Adrenal gland (tissue), 12 donors: Measurements from ENCODE around the gene IL1RAPL1. TPM values are rescaled to one million over a fixed set of nuclear protein-coding genes. Genes with fewer than 3 reads are reported as not detected.

Experiments used
- DNase-seq, 7 donors: peaks; one replicate each; pipeline ENCODE4 v3.0.0-alpha.2; 2019 to 2020
- H3K27ac ChIP-seq, 5 donors: fragments of 200-600 bp; sonication (generic) in 4 of 5; 1 replicate in 3 of 5; 2 replicates in 2 of 5; pipeline versions ENCODE4 v1.5.1 to v1.8.0; 2016 to 2020; ENCODE audit warnings: mild to moderate bottlenecking in 1 of 5
- H3K27me3 ChIP-seq: fragments of 200-600 bp; 2 replicates; pipeline ENCODE4 v1.8.0; 2021
- H3K36me3 ChIP-seq, 2 donors: fragments of 200-600 bp; replicated peaks in 1 of 2; 1 replicate in 1 of 2; 2 replicates in 1 of 2; pipeline versions ENCODE4 v1.5.1 to v1.8.0; 2018 to 2022
- H3K4me1 ChIP-seq, 2 donors: fragments of 200-600 bp; replicated peaks in 1 of 2; 1 replicate in 1 of 2; 2 replicates in 1 of 2; pipeline versions ENCODE4 v1.5.1 to v1.8.0; 2018 to 2021
- H3K4me3 ChIP-seq, 4 donors: fragments of 200-600 bp; sonication (generic) in 3 of 4; one replicate each; pipeline ENCODE4 v1.5.1; 2016 to 2018
- H3K9me3 ChIP-seq, 3 donors: fragments of 200-600 bp; sonication (generic) in 1 of 3; replicated peaks in 1 of 3; 1 replicate in 2 of 3; 2 replicates in 1 of 3; pipeline versions ENCODE4 v1.5.1 to v1.8.0; 2016 to 2021
- CTCF ChIP-seq, 6 experiments: fragments of 450-650 bp in 4 of 6; fragments of 200-600 bp in 2 of 6; sonication (generic) in 1 of 6; IDR thresholded peaks; 1 replicate in 5 of 6; 2 replicates in 1 of 6; pipeline versions ENCODE4 v1.5.1 to v1.8.0; 2016 to 2021; ENCODE audit warnings: antibody characterized with exemption in 6 of 6, mild to moderate bottlenecking in 2 of 6, moderate library complexity in 1 of 6
- POLR2A ChIP-seq, 2 donors: fragments of 450-650 bp; IDR thresholded peaks; one replicate each; pipeline ENCODE4 v1.6.1; 2017; ENCODE audit warnings: antibody characterized with exemption in 2 of 2, mild to moderate bottlenecking in 2 of 2, moderate library complexity in 1 of 2
- WGBS, 4 donors: extraction: QIAGEN DNeasy Blood & Tissue Kit in 2 of 4; methylation state at CpG; one replicate each; pipeline versions ENCODE4 v1.1.5 to v1.1.7; 2013 to 2017; 5-methylcytosine and 5-hydroxymethylcytosine counted together
- intact Hi-C, 2 donors: fragments of 100-400 bp; cut with DNase I; formaldehyde crosslinking; loops; one replicate each; pipeline versions ENCODE4 v1.14.1 to v1.15.0; 2022 to 2023
- polyA plus RNA-seq, 3 donors: library from polyadenylated mRNA; stranded (reverse); fragments of 200-250 nt in 2 of 3; fragments of 350-450 nt in 1 of 3; fragmentation: Illumina TruSeq in 1 of 3; extraction: RNeasy Lipid Tissue Mini Kit (QIAGEN cat#74804) in 1 of 3; gene quantifications; one replicate each; pipeline ENCODE4 v1.2.3, GENCODE V29; 2013 to 2014
- total RNA-seq, 9 donors: library from RNA; depleted of rRNA in 4 of 9; stranded (reverse); fragments of >200 nt in 4 of 9; fragments of 120-200 nt in 1 of 9; fragmentation: NEBNext Ultra II Directional in 1 of 9; extraction: Animal tissue kit (Norgen Biotek cat#: 25700) in 1 of 9; gene quantifications; one replicate each; pipeline versions ENCODE4 v1.1.0 to v1.2.4, GENCODE V29; 2013 to 2023
- donor health status: healthy with polysubstance abuse.
- donor health status: Bipolar disorder and iron deficiency.
- donor health status: DM: yes; HTN: yes; CAD: no.
- donor health status: DM: no; HTN: no; CAD: no.
- donor health status: DM: no; HTN: no; CAD: no.
- donor health status: DM: yes; HTN: yes; CAD: no.

IL1RAPL1 gene
- total and polyA plus RNA-seq, 12 donors: 1.1 TPM; not detected in 11

GRCh38 chrX:29834311-29834710 lies 1247.1 kb downstream of the IL1RAPL1 start:
- H3K27ac ChIP-seq: no peak overlapping the region
- no peaks in the 10 kb centered on the region for H3K4me1 ChIP-seq
- no peak for DNase-seq
- no peaks in the 10 kb centered on the region for H3K27me3 ChIP-seq
- H3K9me3 ChIP-seq: no peaks in the 10 kb centered on the region
- TF ChIP-seq CTCF (IDR thresholded peaks at IDR 0.05) (no peak), POLR2A (IDR thresholded peaks at IDR 0.05) (no peak)
- H3K36me3 ChIP-seq: no peaks in the 10 kb centered on the region
- H3K4me3 ChIP-seq: no peak overlapping the region
- WGBS, 4 donors: 55 to 76% (median 67%) methylated on average over 2 of the region's 2 CpGs
- intact Hi-C loops: no loop called here

GRCh38 chrX:29834764-29835163 lies 1247.5 kb downstream of the IL1RAPL1 start:
- no peaks in the 10 kb centered on the region for H3K36me3 ChIP-seq
- no peaks in the 10 kb centered on the region for H3K9me3 ChIP-seq
- intact Hi-C loops: no loop called here
- no peak overlapping the region for H3K4me3 ChIP-seq
- H3K4me1 ChIP-seq: no peaks in the 10 kb centered on the region
- peaks cover 1% of the 10 kb centered on the region for H3K27me3 ChIP-seq
- DNase-seq: no peak
- no peak overlapping the region for H3K27ac ChIP-seq
- TF ChIP-seq CTCF (IDR thresholded peaks at IDR 0.05): no peak
- TF ChIP-seq POLR2A (IDR thresholded peaks at IDR 0.05): no peak

GRCh38 chrX:29841750-29842149 lies 1254.5 kb downstream of the IL1RAPL1 start:
- Histone ChIP-seq H3K9me3 (no peaks in the 10 kb centered on the region), H3K27ac (no peak overlapping the region), H3K4me3 (no peak overlapping the region), H3K27me3 (peaks cover 9% of the 10 kb centered on the region), H3K4me1 (no peaks in the 10 kb centered on the region), H3K36me3 (no peaks in the 10 kb centered on the region)
- intact Hi-C loops: no loop called here
- DNase-seq: no peak
- 42 to 56% (median 46%) methylated on average over 3 of the region's 3 CpGs for WGBS, 4 donors
- no peak for TF ChIP-seq CTCF (IDR thresholded peaks at IDR 0.05)
- no peak for TF ChIP-seq POLR2A (IDR thresholded peaks at IDR 0.05)

- Histone ChIP-seq H3K4me3 (no peak overlapping the region), H3K9me3 (no peaks in the 10 kb centered on the region), H3K27me3 (peaks cover 9% of the 10 kb centered on the region), H3K27ac (no peak overlapping the region), H3K4me1 (no peaks in the 10 kb centered on the region), H3K36me3 (no peaks in the 10 kb centered on the region)
- DNase-seq: no peak
- TF ChIP-seq CTCF (IDR thresholded peaks at IDR 0.05): no peak
- no peak for TF ChIP-seq POLR2A (IDR thresholded peaks at IDR 0.05)
- intact Hi-C loops: no loop called here
- WGBS, 4 donors: 66 to 88% (median 78%) methylated on average over 4 of the region's 4 CpGs
Measured at GRCh38 chrX:29842552-29842951, 1255.3 kb downstream of the IL1RAPL1 start.
